SK-N-SH treated with all-trans-retinoic acid at 6 μM for 48 hours (cell line): ENCODE results near the gene PRXL2B.

ENCODE experiments used
- ARNTL ChIP-seq: fragments of 450-650 bp; formaldehyde crosslinking; IDR thresholded peaks from 2 replicates; pipeline ENCODE4 v1.5.0; 2020; ENCODE audit warnings: low read depth, mild to moderate bottlenecking, moderate library complexity, borderline replicate concordance
- BACH2 ChIP-seq: fragments of 250-450 bp; sonication (Bioruptor Pico); IDR thresholded peaks from 2 replicates; pipeline ENCODE4 v1.9.0; 2021; ENCODE audit warnings: mild to moderate bottlenecking, borderline replicate concordance
- CSDC2 ChIP-seq: fragments of 250-450 bp; sonication (Bioruptor Pico); IDR thresholded peaks from 2 replicates; pipeline ENCODE4 v1.5.0; 2020; ENCODE audit warnings: mild to moderate bottlenecking, moderate library complexity
- GLIS3 ChIP-seq: fragments of 250-450 bp; sonication (Bioruptor Pico); IDR thresholded peaks from 2 replicates; pipeline ENCODE4 v1.5.0; 2020; ENCODE audit warnings: mild to moderate bottlenecking, moderate library complexity
- ISL1 ChIP-seq: fragments of 250-450 bp; sonication (Bioruptor Pico); IDR thresholded peaks from 2 replicates; pipeline ENCODE4 v2.1.2; 2022; ENCODE audit warnings: mild to moderate bottlenecking, moderate library complexity
- PATZ1 ChIP-seq: fragments of 250-450 bp; sonication (Bioruptor Pico); IDR thresholded peaks from 2 replicates; pipeline ENCODE4 v1.8.0; 2020; ENCODE audit warnings: mild to moderate bottlenecking, moderate library complexity, borderline replicate concordance
- POU6F1 ChIP-seq: fragments of 250-450 bp; sonication (Bioruptor Pico); IDR thresholded peaks from 2 replicates; pipeline ENCODE4 v1.8.0; 2021; ENCODE audit warnings: low read depth, mild to moderate bottlenecking, moderate library complexity, borderline replicate concordance
- RARB ChIP-seq: fragments of 250-450 bp; sonication (Bioruptor Pico); IDR thresholded peaks from 2 replicates; pipeline ENCODE4 v1.8.0; 2021; ENCODE audit warnings: mild to moderate bottlenecking, moderate library complexity
- SNAI2 ChIP-seq: fragments of 250-450 bp; sonication (Bioruptor Pico); IDR thresholded peaks from 2 replicates; pipeline ENCODE4 v1.5.0; 2020; ENCODE audit warnings: mild to moderate bottlenecking, moderate library complexity
- ZFP3 ChIP-seq: fragments of 250-450 bp; sonication (Bioruptor Pico); IDR thresholded peaks from 2 replicates; pipeline ENCODE4 v1.5.0; 2020; ENCODE audit warnings: mild to moderate bottlenecking, moderate library complexity
- ZFP30 ChIP-seq: fragments of 450-650 bp; formaldehyde crosslinking; IDR thresholded peaks from 2 replicates; pipeline ENCODE4 v1.5.0; 2022; ENCODE audit warnings: mild to moderate bottlenecking, moderate library complexity
- ZNF70 ChIP-seq: fragments of 450-650 bp; formaldehyde crosslinking; IDR thresholded peaks from 2 replicates; pipeline ENCODE4 v1.5.0; 2020; ENCODE audit warnings: mild to moderate bottlenecking, moderate library complexity

- TF ChIP-seq ZFP3 (no peak), GLIS3 (no peak), CSDC2 (CRISPR knock-in tag) (no peak), ZNF70 (no peak), ISL1 (CRISPR knock-in tag) (no peak), PATZ1 (no peak), ARNTL (no peak), ZFP30 (CRISPR knock-in tag) (no peak), POU6F1 (CRISPR knock-in tag) (no peak), RARB (CRISPR knock-in tag) (no peak), SNAI2 (CRISPR knock-in tag) (no peak), BACH2 (CRISPR knock-in tag) (no peak)
Measured at GRCh38 chr1:2593251-2593878, 6.8 kb downstream of the PRXL2B start.
